ENCODE results near the gene TPCN1.

TPCN1 gene

GRCh38 chr12:113172185-113172584, 49.1 kb upstream of the TPCN1 start:
- no peaks in the 10 kb centered on the region for H3K4me1 ChIP-seq (ENCODE audit: control insufficient read depth, insufficient read depth, low read length)
- H3K9me3 ChIP-seq (ENCODE audit: control insufficient read depth, insufficient read depth, low read depth, low read length), result no peaks in the 10 kb centered on the region
- peaks cover 63 to 86% of the 10 kb centered on the region in 2 experiments for H3K36me3 ChIP-seq (ENCODE audit: control insufficient read depth in 2 of 2, insufficient read depth in 1 of 2, low read length in 2 of 2)
- ChIA-PET CTCF (interaction anchor here (1.1 to 3.4 kb wide), 5 partner anchors 9 to 179 kb away, joined by 4 to 24 read pairs (median 9); partner anchors contain the start of gene RITA1), POLR2A (no interaction called here)
- TF ChIP-seq ZNF843 (tag by site-specific recombination; IDR thresholded peaks at IDR 0.05) (no peak), SALL2 (tag by site-specific recombination; IDR thresholded peaks at IDR 0.05; ENCODE audit: borderline replicate concordance) (no peak), ZNF19 (tag by site-specific recombination; IDR thresholded peaks at IDR 0.05; ENCODE audit: low read depth) (no peak), ZNF221 (tag by site-specific recombination; IDR thresholded peaks at IDR 0.05; ENCODE audit: borderline replicate concordance) (no peak), ZNF214 (tag by site-specific recombination; IDR thresholded peaks at IDR 0.05; ENCODE audit: borderline replicate concordance) (no peak), ZNF529 (tag by site-specific recombination; IDR thresholded peaks at IDR 0.05; ENCODE audit: insufficient replicate concordance) (no peak), ZNF670 (tag by site-specific recombination; IDR thresholded peaks at IDR 0.05; ENCODE audit: low read depth) (no peak), AEBP2 (tag by site-specific recombination; IDR thresholded peaks at IDR 0.05; ENCODE audit: borderline replicate concordance) (no peak), ZNF785 (tag by site-specific recombination; IDR thresholded peaks at IDR 0.05) (no peak), ZNF184 (tag by site-specific recombination; IDR thresholded peaks at IDR 0.05) (no peak), HOXC10 (CRISPR knock-in tag; IDR thresholded peaks at IDR 0.05) (no peak), ZNF610 (tag by site-specific recombination; IDR thresholded peaks at IDR 0.05; ENCODE audit: borderline replicate concordance) (no peak), ZNF157 (tag by site-specific recombination; IDR thresholded peaks at IDR 0.05) (no peak), FEZF1 (tag by site-specific recombination; IDR thresholded peaks at IDR 0.05) (no peak), ZSCAN16 (tag by site-specific recombination; IDR thresholded peaks at IDR 0.05) (no peak)
- TF ChIP-seq, protein P1, sequence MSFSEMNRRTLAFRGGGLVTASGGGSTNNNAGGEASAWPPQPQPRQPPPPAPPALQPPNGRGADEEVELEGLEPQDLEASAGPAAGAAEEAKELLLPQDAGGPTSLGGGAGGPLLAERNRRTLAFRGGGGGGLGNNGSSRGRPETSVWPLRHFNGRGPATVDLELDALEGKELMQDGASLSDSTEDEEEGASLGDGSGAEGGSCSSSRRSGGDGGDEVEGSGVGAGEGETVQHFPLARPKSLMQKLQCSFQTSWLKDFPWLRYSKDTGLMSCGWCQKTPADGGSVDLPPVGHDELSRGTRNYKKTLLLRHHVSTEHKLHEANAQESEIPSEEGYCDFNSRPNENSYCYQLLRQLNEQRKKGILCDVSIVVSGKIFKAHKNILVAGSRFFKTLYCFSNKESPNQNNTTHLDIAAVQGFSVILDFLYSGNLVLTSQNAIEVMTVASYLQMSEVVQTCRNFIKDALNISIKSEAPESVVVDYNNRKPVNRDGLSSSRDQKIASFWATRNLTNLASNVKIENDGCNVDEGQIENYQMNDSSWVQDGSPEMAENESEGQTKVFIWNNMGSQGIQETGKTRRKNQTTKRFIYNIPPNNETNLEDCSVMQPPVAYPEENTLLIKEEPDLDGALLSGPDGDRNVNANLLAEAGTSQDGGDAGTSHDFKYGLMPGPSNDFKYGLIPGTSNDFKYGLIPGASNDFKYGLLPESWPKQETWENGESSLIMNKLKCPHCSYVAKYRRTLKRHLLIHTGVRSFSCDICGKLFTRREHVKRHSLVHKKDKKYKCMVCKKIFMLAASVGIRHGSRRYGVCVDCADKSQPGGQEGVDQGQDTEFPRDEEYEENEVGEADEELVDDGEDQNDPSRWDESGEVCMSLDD (tag by site-specific recombination; IDR thresholded peaks at IDR 0.05), result no peak
- TF ChIP-seq, protein P2, sequence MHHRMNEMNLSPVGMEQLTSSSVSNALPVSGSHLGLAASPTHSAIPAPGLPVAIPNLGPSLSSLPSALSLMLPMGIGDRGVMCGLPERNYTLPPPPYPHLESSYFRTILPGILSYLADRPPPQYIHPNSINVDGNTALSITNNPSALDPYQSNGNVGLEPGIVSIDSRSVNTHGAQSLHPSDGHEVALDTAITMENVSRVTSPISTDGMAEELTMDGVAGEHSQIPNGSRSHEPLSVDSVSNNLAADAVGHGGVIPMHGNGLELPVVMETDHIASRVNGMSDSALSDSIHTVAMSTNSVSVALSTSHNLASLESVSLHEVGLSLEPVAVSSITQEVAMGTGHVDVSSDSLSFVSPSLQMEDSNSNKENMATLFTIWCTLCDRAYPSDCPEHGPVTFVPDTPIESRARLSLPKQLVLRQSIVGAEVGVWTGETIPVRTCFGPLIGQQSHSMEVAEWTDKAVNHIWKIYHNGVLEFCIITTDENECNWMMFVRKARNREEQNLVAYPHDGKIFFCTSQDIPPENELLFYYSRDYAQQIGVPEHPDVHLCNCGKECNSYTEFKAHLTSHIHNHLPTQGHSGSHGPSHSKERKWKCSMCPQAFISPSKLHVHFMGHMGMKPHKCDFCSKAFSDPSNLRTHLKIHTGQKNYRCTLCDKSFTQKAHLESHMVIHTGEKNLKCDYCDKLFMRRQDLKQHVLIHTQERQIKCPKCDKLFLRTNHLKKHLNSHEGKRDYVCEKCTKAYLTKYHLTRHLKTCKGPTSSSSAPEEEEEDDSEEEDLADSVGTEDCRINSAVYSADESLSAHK (tag by site-specific recombination; IDR thresholded peaks at IDR 0.05), result no peak
- TF ChIP-seq, protein P3, sequence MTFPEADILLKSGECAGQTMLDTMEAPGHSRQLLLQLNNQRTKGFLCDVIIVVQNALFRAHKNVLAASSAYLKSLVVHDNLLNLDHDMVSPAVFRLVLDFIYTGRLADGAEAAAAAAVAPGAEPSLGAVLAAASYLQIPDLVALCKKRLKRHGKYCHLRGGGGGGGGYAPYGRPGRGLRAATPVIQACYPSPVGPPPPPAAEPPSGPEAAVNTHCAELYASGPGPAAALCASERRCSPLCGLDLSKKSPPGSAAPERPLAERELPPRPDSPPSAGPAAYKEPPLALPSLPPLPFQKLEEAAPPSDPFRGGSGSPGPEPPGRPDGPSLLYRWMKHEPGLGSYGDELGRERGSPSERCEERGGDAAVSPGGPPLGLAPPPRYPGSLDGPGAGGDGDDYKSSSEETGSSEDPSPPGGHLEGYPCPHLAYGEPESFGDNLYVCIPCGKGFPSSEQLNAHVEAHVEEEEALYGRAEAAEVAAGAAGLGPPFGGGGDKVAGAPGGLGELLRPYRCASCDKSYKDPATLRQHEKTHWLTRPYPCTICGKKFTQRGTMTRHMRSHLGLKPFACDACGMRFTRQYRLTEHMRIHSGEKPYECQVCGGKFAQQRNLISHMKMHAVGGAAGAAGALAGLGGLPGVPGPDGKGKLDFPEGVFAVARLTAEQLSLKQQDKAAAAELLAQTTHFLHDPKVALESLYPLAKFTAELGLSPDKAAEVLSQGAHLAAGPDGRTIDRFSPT (tag by site-specific recombination; IDR thresholded peaks at IDR 0.05), result no peak
- TF ChIP-seq, protein P4, sequence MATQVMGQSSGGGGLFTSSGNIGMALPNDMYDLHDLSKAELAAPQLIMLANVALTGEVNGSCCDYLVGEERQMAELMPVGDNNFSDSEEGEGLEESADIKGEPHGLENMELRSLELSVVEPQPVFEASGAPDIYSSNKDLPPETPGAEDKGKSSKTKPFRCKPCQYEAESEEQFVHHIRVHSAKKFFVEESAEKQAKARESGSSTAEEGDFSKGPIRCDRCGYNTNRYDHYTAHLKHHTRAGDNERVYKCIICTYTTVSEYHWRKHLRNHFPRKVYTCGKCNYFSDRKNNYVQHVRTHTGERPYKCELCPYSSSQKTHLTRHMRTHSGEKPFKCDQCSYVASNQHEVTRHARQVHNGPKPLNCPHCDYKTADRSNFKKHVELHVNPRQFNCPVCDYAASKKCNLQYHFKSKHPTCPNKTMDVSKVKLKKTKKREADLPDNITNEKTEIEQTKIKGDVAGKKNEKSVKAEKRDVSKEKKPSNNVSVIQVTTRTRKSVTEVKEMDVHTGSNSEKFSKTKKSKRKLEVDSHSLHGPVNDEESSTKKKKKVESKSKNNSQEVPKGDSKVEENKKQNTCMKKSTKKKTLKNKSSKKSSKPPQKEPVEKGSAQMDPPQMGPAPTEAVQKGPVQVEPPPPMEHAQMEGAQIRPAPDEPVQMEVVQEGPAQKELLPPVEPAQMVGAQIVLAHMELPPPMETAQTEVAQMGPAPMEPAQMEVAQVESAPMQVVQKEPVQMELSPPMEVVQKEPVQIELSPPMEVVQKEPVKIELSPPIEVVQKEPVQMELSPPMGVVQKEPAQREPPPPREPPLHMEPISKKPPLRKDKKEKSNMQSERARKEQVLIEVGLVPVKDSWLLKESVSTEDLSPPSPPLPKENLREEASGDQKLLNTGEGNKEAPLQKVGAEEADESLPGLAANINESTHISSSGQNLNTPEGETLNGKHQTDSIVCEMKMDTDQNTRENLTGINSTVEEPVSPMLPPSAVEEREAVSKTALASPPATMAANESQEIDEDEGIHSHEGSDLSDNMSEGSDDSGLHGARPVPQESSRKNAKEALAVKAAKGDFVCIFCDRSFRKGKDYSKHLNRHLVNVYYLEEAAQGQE (tag by site-specific recombination; IDR thresholded peaks at IDR 0.05), result no peak
- H3K4me3 ChIP-seq (ENCODE audit: low read depth, low read length), result no peak overlapping the region
- no peak overlapping the region for H3K27ac ChIP-seq (ENCODE audit: extremely low read depth, low read depth, low read length)

Data from HEK293 (cell line).